Measurements from ENCODE around the gene FA2H. TPM values are rescaled to one million over a fixed set of nuclear protein-coding genes. Genes with fewer than 3 reads are reported as not detected.

Gene FA2H
- total RNA-seq, 2 donors from 2014 or later, result 2.1 to 2.4 TPM

- Mint-ChIP-seq H3K27ac (no peak overlapping the region), H3K9me3 (no peaks in the 10 kb centered on the region), H3K27me3 (ENCODE audit: insufficient read depth) (peaks cover 6% of the 10 kb centered on the region), H3K36me3 (ENCODE audit: low read depth) (no peaks in the 10 kb centered on the region), H3K4me3 (no peak overlapping the region), H3K4me1 (no peaks in the 10 kb centered on the region)
- Histone ChIP-seq H3K4me3 (ENCODE audit: low read length) (no peak overlapping the region), H3K9ac (ENCODE audit: extremely low read depth, low read length, poor library complexity, severe bottlenecking) (no peak overlapping the region), H3K27ac (ENCODE audit: low read depth, low read length) (no peak overlapping the region), H3K36me3 (ENCODE audit: control insufficient read depth, insufficient read depth, low read length) (no peaks in the 10 kb centered on the region), H3K4me1 (ENCODE audit: control insufficient read depth, insufficient read depth, low read length) (no peaks in the 10 kb centered on the region), H3K27me3 (ENCODE audit: control insufficient read depth, insufficient read depth, low read length, poor library complexity, severe bottlenecking) (no peaks in the 10 kb centered on the region), H3K9me3 (ENCODE audit: control insufficient read depth, low read length) (no peaks in the 10 kb centered on the region)
- no peak for TF ChIP-seq CTCF (conservative IDR thresholded peaks at IDR 0.05)
- WGBS, 2 experiments (ENCODE audit: insufficient coverage in 1 of 2, insufficient read length in 1 of 2), result 95 to 100% methylated on average over 1 to 8 of the region's 8 CpGs
- DNase-seq, result no peak
Observed at GRCh38 chr16:74710401-74710800, 64.2 kb downstream of the FA2H start.

GRCh38 chr16:74709441-74709877 is 65.2 kb downstream of the FA2H start:
- Mint-ChIP-seq H3K36me3 (ENCODE audit: low read depth) (no peaks in the 10 kb centered on the region), H3K27ac (no peak overlapping the region), H3K4me1 (no peaks in the 10 kb centered on the region), H3K9me3 (no peaks in the 10 kb centered on the region), H3K27me3 (ENCODE audit: insufficient read depth) (peaks cover 6% of the 10 kb centered on the region), H3K4me3 (no peak overlapping the region)
- H3K27me3 ChIP-seq (ENCODE audit: control insufficient read depth, insufficient read depth, low read length, poor library complexity, severe bottlenecking), result no peaks in the 10 kb centered on the region
- no peaks in the 10 kb centered on the region for H3K4me1 ChIP-seq (ENCODE audit: control insufficient read depth, insufficient read depth, low read length)
- H3K36me3 ChIP-seq (ENCODE audit: control insufficient read depth, insufficient read depth, low read length), result no peaks in the 10 kb centered on the region
- WGBS, 2 experiments (ENCODE audit: insufficient coverage in 1 of 2, insufficient read length in 1 of 2), result 2 to 4% methylated on average over 4 to 6 of the region's 6 CpGs
- H3K9ac ChIP-seq (ENCODE audit: extremely low read depth, low read length, poor library complexity, severe bottlenecking), result no peak overlapping the region
- no peak overlapping the region for H3K4me3 ChIP-seq (ENCODE audit: low read length)
- peak; percentile 98 for TF ChIP-seq CTCF (conservative IDR thresholded peaks at IDR 0.05)
- H3K9me3 ChIP-seq (ENCODE audit: control insufficient read depth, low read length), result no peaks in the 10 kb centered on the region
- DNase-seq, result peak; percentile 93
- no peak overlapping the region for H3K27ac ChIP-seq (ENCODE audit: low read depth, low read length)

DNA sequence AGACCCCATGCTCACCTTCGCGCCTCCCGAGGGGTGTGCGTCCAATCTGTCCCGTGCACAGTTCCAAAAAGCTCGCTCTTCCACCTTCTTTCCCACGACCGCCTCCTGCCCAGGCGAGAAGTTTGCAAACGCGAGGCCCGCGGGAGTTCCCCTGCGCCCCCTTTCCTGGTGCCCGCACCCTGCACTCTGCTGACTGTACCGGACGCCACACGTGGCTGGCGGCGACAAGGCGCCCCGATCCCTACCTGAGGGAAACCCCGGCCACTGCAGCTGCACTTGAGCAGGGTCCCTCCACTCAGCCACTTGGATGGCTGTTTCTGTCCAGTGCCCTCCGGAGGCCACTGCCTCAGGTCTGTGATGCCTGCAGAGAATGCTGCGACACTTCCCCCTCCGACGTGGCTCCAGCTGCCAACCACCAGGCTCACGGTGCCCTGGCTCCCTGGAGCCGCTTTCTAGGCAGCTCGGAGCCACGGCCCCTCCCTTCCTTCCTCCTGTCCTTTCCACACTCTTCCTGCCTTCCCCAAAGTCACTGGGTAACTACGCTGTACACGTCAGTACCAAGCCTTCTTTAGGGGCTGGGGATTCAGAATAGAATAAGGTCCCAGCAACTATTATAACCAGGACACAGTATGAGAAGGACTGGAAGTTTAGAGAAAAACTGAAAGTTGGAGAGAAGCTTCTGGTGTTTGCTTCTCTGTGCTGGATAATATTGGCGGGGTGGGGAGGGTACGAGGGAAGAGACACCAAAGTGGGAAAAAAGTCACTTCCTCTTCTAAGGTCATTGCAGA is 74.0 kb downstream of the FA2H start, which contains the start of gene MLKL:
Gene MLKL, minus strand, starts transcription at position 425 of the 788 bp plus-strand sequence. CDS start 5,105 bp downstream, outside the sequence.
- WGBS, 2 experiments (ENCODE audit: insufficient coverage in 1 of 2, insufficient read length in 1 of 2), result 22 to 43% methylated on average over 26 to 35 of the region's 35 CpGs
- peaks cover 28% of the 10 kb centered on the region for H3K27me3 ChIP-seq (ENCODE audit: control insufficient read depth, insufficient read depth, low read length, poor library complexity, severe bottlenecking)
- TF ChIP-seq CTCF (conservative IDR thresholded peaks at IDR 0.05), result peak; percentile 43
- Mint-ChIP-seq H3K27me3 (ENCODE audit: insufficient read depth) (peaks cover 34% of the 10 kb centered on the region), H3K27ac (no peak within 1 kb of the TSS), H3K4me1 (peaks cover 14% of the 10 kb centered on the region), H3K36me3 (ENCODE audit: low read depth) (no peaks in the 10 kb centered on the region), H3K9me3 (no peaks in the 10 kb centered on the region), H3K4me3 (peak within 1 kb of the TSS; percentile 68)
- peak; percentile 77 for DNase-seq
- no peak within 1 kb of the TSS for H3K9ac ChIP-seq (ENCODE audit: extremely low read depth, low read length, poor library complexity, severe bottlenecking)
- H3K4me3 ChIP-seq (ENCODE audit: low read length), result peak within 1 kb of the TSS; percentile 69
- no peaks in the 10 kb centered on the region for H3K36me3 ChIP-seq (ENCODE audit: control insufficient read depth, insufficient read depth, low read length)
- no peak within 1 kb of the TSS for H3K27ac ChIP-seq (ENCODE audit: low read depth, low read length)
- H3K9me3 ChIP-seq (ENCODE audit: control insufficient read depth, low read length), result no peaks in the 10 kb centered on the region
- no peaks in the 10 kb centered on the region for H3K4me1 ChIP-seq (ENCODE audit: control insufficient read depth, insufficient read depth, low read length)

All from endodermal cell (in vitro differentiated cells).